ENCODE data around the gene ZNF546.

- no peak for TF ChIP-seq SREBF2 (IDR thresholded peaks at IDR 0.05)
- TF ChIP-seq CTCF (IDR thresholded peaks at IDR 0.05), result no peak
- no peak for TF ChIP-seq TP53 (CRISPR knock-in tag; IDR thresholded peaks at IDR 0.05)
- TF ChIP-seq E2F6 (IDR thresholded peaks at IDR 0.05; ENCODE audit: borderline replicate concordance, low read depth), result no peak
- no peak for TF ChIP-seq NR3C1 (IDR thresholded peaks at IDR 0.05)
Measured at GRCh38 chr19:39968789-39969188, 28.1 kb upstream of the ZNF546 start.
